ENCODE results near the gene PPIG.

DNA sequence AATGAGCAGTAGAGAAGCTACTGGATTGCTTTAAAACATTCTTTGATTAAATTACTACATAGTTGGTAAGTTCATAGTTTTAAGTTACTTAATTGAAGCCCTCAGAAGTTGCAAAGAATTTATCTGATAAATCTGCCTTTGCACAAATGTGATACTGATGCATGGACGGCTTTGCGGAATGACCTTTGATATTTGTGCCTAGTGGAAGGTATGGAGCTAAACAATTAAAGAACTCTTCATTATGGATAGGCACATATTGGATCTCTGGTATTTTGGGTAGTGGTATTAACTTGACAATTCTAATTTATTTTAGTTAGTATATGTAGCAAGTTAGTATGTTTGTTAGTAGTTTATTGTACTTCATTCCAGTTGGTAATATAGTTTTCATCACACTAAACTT lies 56.0 kb downstream of the PPIG start:
- TF ChIP-seq, protein P1, sequence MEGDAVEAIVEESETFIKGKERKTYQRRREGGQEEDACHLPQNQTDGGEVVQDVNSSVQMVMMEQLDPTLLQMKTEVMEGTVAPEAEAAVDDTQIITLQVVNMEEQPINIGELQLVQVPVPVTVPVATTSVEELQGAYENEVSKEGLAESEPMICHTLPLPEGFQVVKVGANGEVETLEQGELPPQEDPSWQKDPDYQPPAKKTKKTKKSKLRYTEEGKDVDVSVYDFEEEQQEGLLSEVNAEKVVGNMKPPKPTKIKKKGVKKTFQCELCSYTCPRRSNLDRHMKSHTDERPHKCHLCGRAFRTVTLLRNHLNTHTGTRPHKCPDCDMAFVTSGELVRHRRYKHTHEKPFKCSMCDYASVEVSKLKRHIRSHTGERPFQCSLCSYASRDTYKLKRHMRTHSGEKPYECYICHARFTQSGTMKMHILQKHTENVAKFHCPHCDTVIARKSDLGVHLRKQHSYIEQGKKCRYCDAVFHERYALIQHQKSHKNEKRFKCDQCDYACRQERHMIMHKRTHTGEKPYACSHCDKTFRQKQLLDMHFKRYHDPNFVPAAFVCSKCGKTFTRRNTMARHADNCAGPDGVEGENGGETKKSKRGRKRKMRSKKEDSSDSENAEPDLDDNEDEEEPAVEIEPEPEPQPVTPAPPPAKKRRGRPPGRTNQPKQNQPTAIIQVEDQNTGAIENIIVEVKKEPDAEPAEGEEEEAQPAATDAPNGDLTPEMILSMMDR (conservative IDR thresholded peaks at IDR 0.05 in 1 of 2, IDR thresholded peaks at IDR 0.05 in 1 of 2; ENCODE audit: extremely low read depth in 1 of 2, insufficient read depth in 1 of 2, low read depth in 1 of 2, low read length in 2 of 2) = no peak
- no peak for TF ChIP-seq EZH2 (IDR thresholded peaks at IDR 0.05; ENCODE audit: borderline replicate concordance, low read length)

Data from mammary epithelial cell (primary cell).